SK-N-SH treated with all-trans-retinoic acid at 6 μM for 48 hours (cell line): ENCODE data around the gene JAM2.

Experiments used
- PATZ1 ChIP-seq: fragments of 250-450 bp; sonication (Bioruptor Pico); IDR thresholded peaks from 2 replicates; pipeline ENCODE4 v1.8.0; 2020; ENCODE audit warnings: mild to moderate bottlenecking, moderate library complexity, borderline replicate concordance
- ZC3H10 ChIP-seq: fragments of 250-450 bp; sonication (Bioruptor Pico); IDR thresholded peaks from 2 replicates; pipeline ENCODE4 v1.5.1; 2021; ENCODE audit warnings: mild to moderate bottlenecking, moderate library complexity
- TF ChIP-seq, protein P1 (sequence below): fragments of 250-450 bp; sonication (Bioruptor Pico); IDR thresholded peaks from 2 replicates; pipeline ENCODE4 v1.5.0; 2020; ENCODE audit warnings: mild to moderate bottlenecking, moderate library complexity

DNA sequence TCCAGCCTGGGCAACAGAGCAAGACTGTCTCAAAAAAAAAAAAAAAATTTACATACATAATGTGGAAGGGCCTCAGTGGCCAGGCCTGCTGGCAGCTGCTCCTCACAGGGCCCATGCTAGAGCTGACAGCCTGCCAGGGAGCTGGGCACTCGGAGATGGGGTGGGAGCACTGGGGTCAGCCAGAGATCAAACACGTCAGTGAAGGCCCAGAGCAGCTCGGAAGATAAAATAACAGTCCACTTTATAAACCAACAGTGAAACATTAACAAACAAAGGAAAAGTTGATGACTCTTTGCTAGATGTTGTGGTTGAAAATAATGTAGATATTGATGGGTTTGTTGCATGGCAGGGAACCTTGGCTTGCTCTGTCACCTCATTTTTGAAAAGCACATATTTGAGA lies 52.9 kb downstream of the JAM2 start:
- TF ChIP-seq PATZ1 (CRISPR knock-in tag): no peak
- TF ChIP-seq ZC3H10 (CRISPR knock-in tag): no peak
- TF ChIP-seq, protein P1, sequence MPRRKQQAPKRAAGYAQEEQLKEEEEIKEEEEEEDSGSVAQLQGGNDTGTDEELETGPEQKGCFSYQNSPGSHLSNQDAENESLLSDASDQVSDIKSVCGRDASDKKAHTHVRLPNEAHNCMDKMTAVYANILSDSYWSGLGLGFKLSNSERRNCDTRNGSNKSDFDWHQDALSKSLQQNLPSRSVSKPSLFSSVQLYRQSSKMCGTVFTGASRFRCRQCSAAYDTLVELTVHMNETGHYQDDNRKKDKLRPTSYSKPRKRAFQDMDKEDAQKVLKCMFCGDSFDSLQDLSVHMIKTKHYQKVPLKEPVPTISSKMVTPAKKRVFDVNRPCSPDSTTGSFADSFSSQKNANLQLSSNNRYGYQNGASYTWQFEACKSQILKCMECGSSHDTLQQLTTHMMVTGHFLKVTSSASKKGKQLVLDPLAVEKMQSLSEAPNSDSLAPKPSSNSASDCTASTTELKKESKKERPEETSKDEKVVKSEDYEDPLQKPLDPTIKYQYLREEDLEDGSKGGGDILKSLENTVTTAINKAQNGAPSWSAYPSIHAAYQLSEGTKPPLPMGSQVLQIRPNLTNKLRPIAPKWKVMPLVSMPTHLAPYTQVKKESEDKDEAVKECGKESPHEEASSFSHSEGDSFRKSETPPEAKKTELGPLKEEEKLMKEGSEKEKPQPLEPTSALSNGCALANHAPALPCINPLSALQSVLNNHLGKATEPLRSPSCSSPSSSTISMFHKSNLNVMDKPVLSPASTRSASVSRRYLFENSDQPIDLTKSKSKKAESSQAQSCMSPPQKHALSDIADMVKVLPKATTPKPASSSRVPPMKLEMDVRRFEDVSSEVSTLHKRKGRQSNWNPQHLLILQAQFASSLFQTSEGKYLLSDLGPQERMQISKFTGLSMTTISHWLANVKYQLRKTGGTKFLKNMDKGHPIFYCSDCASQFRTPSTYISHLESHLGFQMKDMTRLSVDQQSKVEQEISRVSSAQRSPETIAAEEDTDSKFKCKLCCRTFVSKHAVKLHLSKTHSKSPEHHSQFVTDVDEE (CRISPR knock-in tag): no peak
